DOHH2 (cell line): ENCODE data around the gene FAM83F.

Experiments used
- H3F3A ChIP-seq: fragments of 200-600 bp; sonication (generic), shearing (Covaris generic); 2 replicates; pipeline ENCODE4 v1.6.0; 2016; ENCODE audit warnings: antibody characterized with exemption, mild to moderate bottlenecking; ENCODE audit not compliant: control insufficient read depth, insufficient read depth
- H3K27ac ChIP-seq: fragments of 200-600 bp; sonication (generic); 2 replicates; pipeline ENCODE4 v1.5.1; 2014; ENCODE audit warnings: low read depth, mild to moderate bottlenecking, low read length, moderate library complexity
- H3K27me3 ChIP-seq: fragments of 200-600 bp; sonication (generic); 2 replicates; pipeline ENCODE4 v1.6.1; 2014; ENCODE audit warnings: mild to moderate bottlenecking, low read length, mixed read lengths; ENCODE audit not compliant: control insufficient read depth
- H3K36me3 ChIP-seq: fragments of 200-600 bp; sonication (generic); 2 replicates; pipeline ENCODE4 v1.6.1; 2014; ENCODE audit warnings: mild to moderate bottlenecking, low read length, moderate library complexity, mixed read lengths; ENCODE audit not compliant: control insufficient read depth
- H3K4me1 ChIP-seq: fragments of 200-600 bp; sonication (generic); 2 replicates; pipeline ENCODE4 v1.6.1; 2014; ENCODE audit warnings: mild to moderate bottlenecking, low read length, mixed read lengths; ENCODE audit not compliant: control insufficient read depth
- H3K4me2 ChIP-seq: fragments of 200-600 bp; sonication (generic); 2 replicates; pipeline ENCODE4 v1.6.0; 2014; ENCODE audit warnings: mild to moderate bottlenecking, low read length, moderate library complexity
- H3K4me3 ChIP-seq: fragments of 200-600 bp; sonication (generic); 2 replicates; pipeline ENCODE4 v1.5.1; 2014; ENCODE audit warnings: mild to moderate bottlenecking, low read length, mixed read lengths
- H3K79me2 ChIP-seq: fragments of 200-600 bp; sonication (generic); 2 replicates; pipeline ENCODE4 v1.6.1; 2014; ENCODE audit warnings: mild to moderate bottlenecking, low read length, mixed read lengths; ENCODE audit not compliant: control insufficient read depth
- H3K9me2 ChIP-seq: fragments of 200-600 bp; sonication (generic); replicated peaks from 2 replicates; pipeline ENCODE4 v1.6.1; 2014; ENCODE audit warnings: mild to moderate bottlenecking, low read length, mixed read lengths; ENCODE audit not compliant: control insufficient read depth
- H3K9me3 ChIP-seq: fragments of 200-600 bp; sonication (generic); 2 replicates; pipeline ENCODE4 v1.6.1; 2014; ENCODE audit warnings: antibody characterized with exemption, low read length, mixed read lengths; ENCODE audit not compliant: control insufficient read depth, insufficient read depth
- H4K20me1 ChIP-seq: fragments of 200-600 bp; sonication (generic); 2 replicates; pipeline ENCODE4 v1.6.0; 2014; ENCODE audit warnings: low read depth, mild to moderate bottlenecking, antibody characterized with exemption, low read length, moderate library complexity; ENCODE audit not compliant: control insufficient read depth, insufficient read depth
- CTCF ChIP-seq: fragments of 200-600 bp; sonication (generic); IDR thresholded peaks from one replicate; pipeline ENCODE4 v1.5.1; 2014; ENCODE audit warnings: antibody characterized with exemption, mild to moderate bottlenecking, low read depth, low read length; ENCODE audit not compliant: poor library complexity, severe bottlenecking
- EZH2phosphoT487 ChIP-seq: fragments of 200-600 bp; sonication (generic); IDR thresholded peaks from 2 replicates; pipeline ENCODE4 v1.6.1; 2017; ENCODE audit warnings: borderline replicate concordance, mild to moderate bottlenecking, antibody characterized with exemption, low read length, moderate library complexity, mixed read lengths

FAM83F gene

GRCh38 chr22:39967996-39968972 is 26.5 kb upstream of the FAM83F start:
- H3K27ac ChIP-seq = no peak overlapping the region
- H3K36me3 ChIP-seq = no peaks in the 10 kb centered on the region
- peaks cover 29% of the 10 kb centered on the region for H3K27me3 ChIP-seq
- no peaks in the 10 kb centered on the region for H4K20me1 ChIP-seq
- no peaks in the 10 kb centered on the region for H3K79me2 ChIP-seq
- no peaks in the 10 kb centered on the region for H3K4me1 ChIP-seq
- no peaks in the 10 kb centered on the region for H3K9me3 ChIP-seq
- no peaks in the 10 kb centered on the region for H3F3A ChIP-seq
- no peak for TF ChIP-seq CTCF
- TF ChIP-seq EZH2phosphoT487 = no peak
- H3K9me2 ChIP-seq = no peaks in the 10 kb centered on the region
- H3K4me3 ChIP-seq = no peak overlapping the region
- H3K4me2 ChIP-seq = no peak overlapping the region

GRCh38 chr22:39970742-39971141 is 24.0 kb upstream of the FAM83F start:
- H3K4me3 ChIP-seq = no peak overlapping the region
- no peaks in the 10 kb centered on the region for H3F3A ChIP-seq
- H3K4me1 ChIP-seq = no peaks in the 10 kb centered on the region
- no peak overlapping the region for H3K4me2 ChIP-seq
- no peaks in the 10 kb centered on the region for H3K9me3 ChIP-seq
- H3K79me2 ChIP-seq = no peaks in the 10 kb centered on the region
- H3K27ac ChIP-seq = no peak overlapping the region
- H3K27me3 ChIP-seq = peaks cover 36% of the 10 kb centered on the region
- no peaks in the 10 kb centered on the region for H3K36me3 ChIP-seq
- no peaks in the 10 kb centered on the region for H3K9me2 ChIP-seq
- TF ChIP-seq EZH2phosphoT487 (no peak), CTCF (no peak)
- no peaks in the 10 kb centered on the region for H4K20me1 ChIP-seq

GRCh38 chr22:39972641-39973040 is 22.1 kb upstream of the FAM83F start:
- no peak overlapping the region for H3K4me2 ChIP-seq
- no peaks in the 10 kb centered on the region for H3K79me2 ChIP-seq
- H3K27ac ChIP-seq = no peak overlapping the region
- H3K4me3 ChIP-seq = no peak overlapping the region
- no peak for TF ChIP-seq EZH2phosphoT487
- no peak for TF ChIP-seq CTCF
- H3K9me3 ChIP-seq = no peaks in the 10 kb centered on the region
- H3K27me3 ChIP-seq = peaks cover 41% of the 10 kb centered on the region
- no peaks in the 10 kb centered on the region for H4K20me1 ChIP-seq
- H3K36me3 ChIP-seq = no peaks in the 10 kb centered on the region
- H3F3A ChIP-seq = no peaks in the 10 kb centered on the region
- no peaks in the 10 kb centered on the region for H3K9me2 ChIP-seq
- no peaks in the 10 kb centered on the region for H3K4me1 ChIP-seq
